Mesodermal cell (in vitro differentiated cells): Measurements from ENCODE around the gene SORCS3.

Experiments
- H3K27ac ChIP-seq: 2 replicates; pipeline ENCODE4 v1.7.0; 2013; ENCODE audit warnings: mild to moderate bottlenecking, low read depth, low read length, moderate library complexity; ENCODE audit not compliant: severe bottlenecking
- H3K36me3 ChIP-seq: 2 replicates; pipeline ENCODE4 v1.7.1; 2013; ENCODE audit warnings: mild to moderate bottlenecking, low read length, moderate library complexity; ENCODE audit not compliant: control insufficient read depth, insufficient read depth
- H3K4me1 ChIP-seq: one replicate; pipeline ENCODE4 v1.7.1; 2013; ENCODE audit warnings: mild to moderate bottlenecking, low read length; ENCODE audit not compliant: insufficient read depth, control insufficient read depth, poor library complexity, severe bottlenecking
- H3K4me3 ChIP-seq: 2 replicates; pipeline ENCODE4 v1.7.0; 2013; ENCODE audit warnings: low read length, control low read depth, mild to moderate bottlenecking; ENCODE audit not compliant: insufficient read depth, poor library complexity, severe bottlenecking; ENCODE audit errors: extremely low read depth
- H3K9me3 ChIP-seq: 2 replicates; pipeline ENCODE4 v1.7.1; 2013; ENCODE audit warnings: mild to moderate bottlenecking, low read length, moderate library complexity; ENCODE audit not compliant: control insufficient read depth
- WGBS, 2 experiments: methylation state at CpG; one replicate each; pipeline ENCODE4 v1.1.5; 2013; ENCODE audit warnings: missing lambda C conversion rate in 2 of 2; ENCODE audit not compliant: insufficient coverage in 2 of 2; 5-methylcytosine and 5-hydroxymethylcytosine counted together

Gene SORCS3

GRCh38 chr10:105041956-105042355 is 400.9 kb downstream of the SORCS3 start:
- Histone ChIP-seq H3K36me3 (no peaks in the 10 kb centered on the region), H3K9me3 (no peaks in the 10 kb centered on the region), H3K4me3 (no peak overlapping the region), H3K4me1 (no peaks in the 10 kb centered on the region), H3K27ac (no peak overlapping the region)
- 100% methylated on average over 1 of the region's 1 CpG; no CpG with 5 or more reads in 1 of the 2 experiments for WGBS, 2 experiments

DNA sequence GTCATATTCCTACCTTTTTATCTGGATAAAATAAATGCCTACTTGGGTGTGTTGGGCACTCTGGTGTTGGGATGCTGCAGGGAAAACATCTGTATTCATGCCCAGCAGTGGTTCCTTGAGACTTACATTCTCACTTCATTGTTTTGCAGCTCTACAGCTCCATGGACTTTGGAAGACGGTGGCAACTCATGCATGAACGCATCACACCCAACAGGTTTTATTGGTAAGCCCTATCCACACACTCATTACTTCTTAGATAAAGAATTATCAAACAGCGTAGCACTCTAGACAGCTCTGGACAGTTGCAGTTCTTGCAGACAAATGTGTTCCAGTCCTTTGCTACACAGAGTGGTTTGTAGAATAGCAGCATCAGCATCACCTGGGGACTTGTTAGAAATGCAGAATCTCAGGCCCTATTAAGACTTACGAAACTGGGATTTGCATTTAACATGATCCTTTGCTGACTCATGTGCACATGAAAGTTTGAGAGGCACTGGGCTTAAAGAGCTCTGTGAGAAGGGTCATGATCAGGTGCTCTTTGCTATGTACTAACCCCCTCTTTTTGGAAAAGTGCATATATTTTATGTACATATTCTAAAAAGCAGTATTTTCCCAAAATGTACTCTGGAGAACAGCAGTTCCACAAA is 401.9 kb downstream of the SORCS3 start:
- Histone ChIP-seq H3K27ac (no peak overlapping the region), H3K36me3 (no peaks in the 10 kb centered on the region), H3K4me3 (no peak overlapping the region), H3K4me1 (no peaks in the 10 kb centered on the region), H3K9me3 (no peaks in the 10 kb centered on the region)
- 88 to 92% methylated on average over 4 of the region's 4 CpGs for WGBS, 2 experiments

- H3K4me1 ChIP-seq = no peaks in the 10 kb centered on the region
- H3K36me3 ChIP-seq = no peaks in the 10 kb centered on the region
- H3K4me3 ChIP-seq = no peak overlapping the region
- no peak overlapping the region for H3K27ac ChIP-seq
- H3K9me3 ChIP-seq = no peaks in the 10 kb centered on the region
- WGBS, 2 experiments = 100% methylated on average over 1 of the region's 3 CpGs; no CpG with 5 or more reads in 1 of the 2 experiments
Measured at GRCh38 chr10:105044902-105045301, 403.8 kb downstream of the SORCS3 start.

DNA sequence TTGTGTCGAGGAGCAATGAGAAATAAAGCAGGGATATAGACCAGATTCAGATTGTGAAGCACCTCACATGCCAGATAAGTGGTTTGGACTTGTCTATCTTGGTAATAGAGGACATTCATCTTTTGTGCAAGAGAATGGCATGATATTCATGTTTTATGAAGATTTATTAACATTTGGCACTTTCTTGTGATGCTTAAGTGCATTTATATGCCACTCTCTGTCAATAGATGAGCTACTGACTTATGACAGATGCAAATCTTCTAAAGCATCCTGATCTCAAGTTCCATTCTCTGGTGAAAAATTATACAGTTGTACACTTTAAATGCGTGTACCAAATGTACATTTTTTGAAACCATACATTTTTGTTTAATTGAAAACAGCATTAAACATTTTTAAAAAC is 415.3 kb downstream of the SORCS3 start:
- H3K4me1 ChIP-seq = no peaks in the 10 kb centered on the region
- no peak overlapping the region for H3K27ac ChIP-seq
- peaks cover 8% of the 10 kb centered on the region for H3K9me3 ChIP-seq
- no peaks in the 10 kb centered on the region for H3K36me3 ChIP-seq
- WGBS, 2 experiments = 70 to 100% methylated on average over 1 of the region's 2 CpGs
- H3K4me3 ChIP-seq = no peak overlapping the region

DNA sequence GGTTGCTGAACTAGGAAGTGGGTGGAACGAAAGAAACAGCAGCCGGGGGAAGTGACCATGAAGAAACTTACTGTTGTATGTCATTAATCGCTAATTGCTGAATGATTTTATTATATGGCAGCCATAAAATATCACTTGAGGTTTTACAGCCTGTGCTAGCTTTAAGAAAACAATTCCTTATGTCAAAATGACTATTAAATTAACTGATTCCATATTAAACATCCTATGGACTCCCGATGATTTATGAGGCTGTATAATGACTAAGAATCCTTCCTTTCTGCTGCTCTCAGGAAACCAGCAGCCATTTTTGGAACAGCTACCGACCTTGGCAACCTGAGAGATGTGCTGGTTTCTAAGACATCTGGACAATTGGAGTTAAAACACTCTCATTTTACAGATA is 421.9 kb downstream of the SORCS3 start:
- no peak overlapping the region for H3K27ac ChIP-seq
- H3K4me1 ChIP-seq = no peaks in the 10 kb centered on the region
- H3K9me3 ChIP-seq = no peaks in the 10 kb centered on the region
- H3K36me3 ChIP-seq = no peaks in the 10 kb centered on the region
- 93 to 100% methylated on average over 3 to 4 of the region's 5 CpGs for WGBS, 2 experiments
- H3K4me3 ChIP-seq = no peak overlapping the region

- WGBS, 2 experiments = 26 to 40% methylated on average over 3 to 4 of the region's 5 CpGs
- H3K4me1 ChIP-seq = no peaks in the 10 kb centered on the region
Measured at GRCh38 chr10:105063796-105064195, 422.7 kb downstream of the SORCS3 start.

DNA sequence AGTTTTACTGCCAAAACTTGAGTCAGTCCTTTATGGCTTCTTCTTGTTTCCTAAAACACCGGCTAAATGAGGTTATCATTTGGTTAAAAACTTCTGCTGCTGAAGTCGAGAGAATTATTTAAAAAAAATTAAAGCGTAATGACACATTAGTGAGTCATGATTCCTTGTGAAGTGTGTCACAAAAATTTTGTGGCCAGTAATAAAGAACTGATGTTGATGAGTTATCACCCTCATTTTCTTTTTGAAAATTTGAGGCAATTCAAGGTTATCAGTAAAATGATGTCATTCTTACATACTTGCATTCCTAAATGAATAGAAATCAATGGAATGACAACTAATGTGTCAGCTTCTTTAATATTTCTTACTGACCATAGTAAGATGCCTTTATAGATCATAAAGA is 427.4 kb downstream of the SORCS3 start:
- no peaks in the 10 kb centered on the region for H3K4me1 ChIP-seq
- no peaks in the 10 kb centered on the region for H3K36me3 ChIP-seq
- H3K27ac ChIP-seq = no peak overlapping the region
- 80 to 100% methylated on average over 1 to 2 of the region's 3 CpGs for WGBS, 2 experiments
- H3K4me3 ChIP-seq = no peak overlapping the region
- no peaks in the 10 kb centered on the region for H3K9me3 ChIP-seq

More at GRCh38 chr10:105063796-105064195, 422.7 kb downstream of the SORCS3 start:
- no peak overlapping the region for H3K27ac ChIP-seq
- H3K9me3 ChIP-seq = no peaks in the 10 kb centered on the region
- no peak overlapping the region for H3K4me3 ChIP-seq
- no peaks in the 10 kb centered on the region for H3K36me3 ChIP-seq

DNA sequence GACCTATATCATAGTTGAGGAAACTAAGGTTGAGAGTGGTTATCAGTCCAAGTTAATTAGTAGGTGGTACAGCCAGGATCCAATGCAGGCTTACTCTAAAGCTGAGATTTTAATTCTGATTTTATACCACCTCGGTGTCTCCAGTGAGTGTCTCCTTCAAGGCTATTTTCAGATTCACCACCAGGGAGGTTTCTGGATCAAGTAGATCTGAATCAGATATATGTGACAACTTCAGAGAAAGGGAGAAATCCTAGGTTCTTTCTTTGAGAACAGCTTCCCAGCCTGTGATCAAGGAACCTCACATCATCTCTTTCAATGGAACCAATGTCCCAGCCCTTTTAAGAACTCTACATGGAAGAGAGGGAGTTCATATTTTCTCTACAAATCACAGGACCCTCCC is 429.2 kb downstream of the SORCS3 start:
- no peaks in the 10 kb centered on the region for H3K9me3 ChIP-seq
- no peak overlapping the region for H3K27ac ChIP-seq
- H3K4me3 ChIP-seq = no peak overlapping the region
- no peaks in the 10 kb centered on the region for H3K4me1 ChIP-seq
- H3K36me3 ChIP-seq = no peaks in the 10 kb centered on the region
- 60% methylated on average over 1 of the region's 1 CpG; no CpG with 5 or more reads in 1 of the 2 experiments for WGBS, 2 experiments

- 56 to 63% methylated on average over 1 of the region's 1 CpG for WGBS, 2 experiments
- Histone ChIP-seq H3K36me3 (no peaks in the 10 kb centered on the region), H3K4me1 (no peaks in the 10 kb centered on the region), H3K27ac (no peak overlapping the region), H3K9me3 (no peaks in the 10 kb centered on the region), H3K4me3 (no peak overlapping the region)
Measured at GRCh38 chr10:105070952-105071351, 429.9 kb downstream of the SORCS3 start.

DNA sequence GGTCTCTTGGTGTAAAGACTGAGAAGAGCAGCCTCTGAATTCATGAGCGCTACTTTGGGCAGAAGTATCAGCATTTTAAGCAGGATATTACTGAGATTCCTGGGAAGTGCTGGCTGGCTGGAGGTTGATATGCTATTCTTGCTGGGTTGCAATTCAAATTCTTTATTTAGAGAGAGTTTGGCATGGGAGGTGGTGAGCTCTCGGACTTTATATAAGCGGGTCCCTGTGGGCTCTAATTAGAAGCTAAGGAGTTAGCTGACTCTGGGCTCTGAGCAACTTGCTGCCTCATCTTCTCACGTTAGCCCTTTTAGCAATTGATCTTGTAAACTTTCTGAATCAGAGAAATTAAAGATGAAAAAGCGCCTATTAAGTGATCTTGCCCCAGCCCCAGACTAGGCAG is 430.9 kb downstream of the SORCS3 start:
- Histone ChIP-seq H3K36me3 (no peaks in the 10 kb centered on the region), H3K4me3 (no peak overlapping the region), H3K4me1 (no peaks in the 10 kb centered on the region), H3K27ac (no peak overlapping the region), H3K9me3 (no peaks in the 10 kb centered on the region)
- 89 to 95% methylated on average over 4 to 5 of the region's 5 CpGs for WGBS, 2 experiments

DNA sequence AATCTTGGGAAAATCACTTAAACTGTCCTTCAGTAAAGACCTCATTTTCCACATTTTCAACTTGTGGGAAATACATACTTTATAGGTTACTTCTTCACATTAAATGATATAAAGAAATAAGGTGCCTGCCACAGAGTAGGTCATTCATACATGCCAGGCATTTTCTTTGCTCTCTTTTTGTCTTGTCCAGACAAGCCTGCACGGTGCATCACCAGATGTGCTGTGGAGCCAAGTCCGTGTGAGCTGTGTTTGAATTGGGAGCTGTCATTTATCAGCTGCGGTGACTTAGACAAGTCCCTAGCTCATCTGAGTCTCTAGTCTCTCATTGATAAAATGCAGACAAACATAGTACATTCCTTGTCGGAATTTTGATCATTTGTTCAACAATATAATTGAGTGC is 432.9 kb downstream of the SORCS3 start:
- Histone ChIP-seq H3K4me3 (no peak overlapping the region), H3K36me3 (no peaks in the 10 kb centered on the region), H3K4me1 (no peaks in the 10 kb centered on the region), H3K27ac (no peak overlapping the region), H3K9me3 (no peaks in the 10 kb centered on the region)
- WGBS, 2 experiments = 100% methylated on average over 1 of the region's 4 CpGs
